NCI-H460 (cell line): ENCODE results near the gene NOX5. TPM values are rescaled to one million over a fixed set of nuclear protein-coding genes. Genes with fewer than 3 reads are reported as not detected.

ENCODE experiments used
- DNase-seq: peaks from one replicate; pipeline ENCODE4 v3.0.0-alpha.2; 2016; ENCODE audit warnings: low read depth; ENCODE audit errors: extremely low read depth
- total RNA-seq: library from RNA; depleted of rRNA; stranded (reverse); fragments of >200 nt; shearing (Covaris generic); gene quantifications from 2 replicates; pipeline ENCODE4 v1.2.3, GENCODE V29; 2014

Gene NOX5
- total RNA-seq, 1 experiment from 2014 or later = 0.64 TPM

DNA sequence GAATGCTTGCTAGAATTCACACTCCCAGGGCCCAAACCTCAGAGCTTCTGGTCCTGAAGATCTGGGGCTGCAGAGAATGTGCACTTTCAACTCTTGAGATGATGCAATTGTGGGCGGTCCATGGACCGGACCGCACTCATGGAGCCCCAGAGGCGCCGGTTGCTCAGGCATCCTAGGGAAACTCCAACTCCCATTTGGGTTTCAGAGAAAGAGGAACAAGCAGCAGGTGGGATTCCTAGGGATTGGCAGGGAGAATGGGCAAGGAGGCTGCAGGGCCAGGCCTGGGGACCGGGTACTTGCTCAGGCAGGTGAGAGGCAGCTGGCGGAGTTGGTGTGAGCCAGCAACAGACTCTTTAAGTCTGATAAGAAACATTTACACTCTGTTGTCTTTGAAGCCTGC is 3.5 kb downstream of the NOX5 start:
- no peak for DNase-seq

DNA sequence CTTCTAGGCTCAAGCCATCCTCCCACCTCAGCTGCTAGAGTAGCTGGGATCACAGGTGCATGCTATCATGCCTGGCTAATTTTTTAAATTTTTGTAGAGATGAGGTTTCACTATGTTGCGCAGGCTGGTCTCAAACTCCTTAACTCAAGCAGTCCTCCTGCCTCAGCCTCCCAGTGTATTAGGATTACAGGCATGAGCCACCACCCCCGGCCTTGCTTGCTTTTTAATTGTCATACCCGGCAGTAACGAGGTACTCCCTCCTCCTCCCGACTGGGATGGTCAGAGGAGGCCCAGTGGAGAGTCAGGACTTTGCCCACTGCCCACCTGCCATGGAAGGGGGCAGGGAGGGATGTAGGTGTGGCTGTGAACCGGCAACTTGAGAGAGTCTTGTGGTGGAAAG is 4.5 kb downstream of the NOX5 start:
- DNase-seq = no peak

- no peak for DNase-seq
Observed at GRCh38 chr15:69021895-69022294, 7.4 kb downstream of the NOX5 start.

- no peak for DNase-seq
Observed at GRCh38 chr15:69025320-69025719, 10.8 kb downstream of the NOX5 start.

GRCh38 chr15:69026355-69026754 is 11.9 kb downstream of the NOX5 start:
- DNase-seq = no peak

DNA sequence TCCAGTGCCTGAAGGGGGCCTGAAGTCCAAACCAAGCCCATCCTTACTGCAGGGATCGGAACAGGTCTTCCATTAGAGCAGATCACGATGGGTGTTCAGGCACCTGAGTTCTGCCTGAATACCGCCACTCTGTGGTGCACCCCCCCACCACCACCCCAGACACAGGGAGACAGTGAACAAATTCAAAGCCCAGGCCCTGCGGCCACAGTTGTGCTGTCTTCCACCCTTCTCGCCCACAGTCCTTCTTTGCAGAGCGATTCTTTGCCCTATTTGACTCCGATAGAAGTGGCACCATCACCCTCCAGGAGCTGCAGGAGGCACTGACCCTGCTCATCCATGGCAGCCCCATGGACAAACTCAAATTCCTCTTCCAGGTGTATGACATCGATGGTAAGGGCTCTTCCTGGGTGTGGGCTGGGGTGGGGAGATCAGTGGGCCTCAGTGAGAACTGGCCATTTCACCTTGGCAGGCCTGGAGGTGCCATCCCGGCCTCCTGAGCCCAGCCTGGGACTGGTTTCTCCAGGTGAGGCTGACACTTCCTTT is 13.6 kb downstream of the NOX5 start:
- no peak for DNase-seq

GRCh38 chr15:69031013-69032001 is 16.8 kb downstream of the NOX5 start:
- DNase-seq = peak; percentile 63

DNA sequence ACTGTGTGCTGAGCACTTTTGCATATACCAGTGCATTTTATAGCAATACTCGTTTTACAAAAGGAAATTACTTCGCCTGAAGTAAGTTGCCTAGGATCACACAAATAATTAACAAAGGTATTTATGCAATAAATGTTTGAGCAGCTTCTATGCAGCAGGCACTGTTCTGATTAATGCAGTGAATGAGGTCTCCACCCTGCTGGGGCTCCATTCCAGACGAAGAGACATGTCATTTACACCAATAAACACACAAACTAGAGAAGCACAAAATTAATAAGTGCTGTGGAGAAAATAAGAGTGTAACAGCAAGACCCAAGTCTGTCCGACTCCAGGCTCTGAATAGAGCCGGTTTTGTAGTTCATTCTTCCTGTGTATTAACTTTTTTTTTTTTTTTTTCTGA is 17.5 kb downstream of the NOX5 start:
- DNase-seq = no peak

DNA sequence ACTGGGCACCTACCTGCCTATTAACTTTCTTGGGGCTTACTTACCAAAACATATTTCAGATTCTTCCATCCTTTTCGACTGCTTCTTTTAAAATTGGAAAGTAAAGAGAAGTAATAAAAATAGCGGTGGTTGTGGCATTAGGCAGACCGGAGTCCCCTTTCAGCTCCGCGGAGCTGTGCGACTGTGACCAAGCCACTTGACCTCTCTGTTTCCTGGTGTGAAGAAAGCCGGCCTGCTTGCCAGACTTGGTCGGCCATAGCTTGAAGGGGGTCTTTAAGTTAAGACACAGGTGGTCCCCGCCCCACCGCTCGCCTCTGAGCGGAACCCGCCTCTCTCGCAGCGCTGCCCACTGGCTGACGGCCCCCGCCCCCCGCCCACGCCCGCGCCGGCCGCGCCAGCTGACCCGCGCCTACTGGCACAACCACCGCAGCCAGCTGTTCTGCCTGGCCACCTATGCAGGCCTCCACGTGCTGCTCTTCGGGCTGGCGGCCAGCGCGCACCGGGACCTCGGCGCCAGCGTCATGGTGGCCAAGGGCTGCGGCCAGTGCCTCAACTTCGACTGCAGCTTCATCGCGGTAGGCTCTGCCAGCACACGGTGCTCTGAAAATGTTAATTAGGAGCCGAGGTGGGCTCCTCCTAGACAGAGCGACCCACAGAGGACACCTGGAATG is 18.3 kb downstream of the NOX5 start:
- DNase-seq = no peak

GRCh38 chr15:69034352-69034751 is 19.9 kb downstream of the NOX5 start:
- DNase-seq = no peak

GRCh38 chr15:69035205-69035917 is 20.9 kb downstream of the NOX5 start:
- DNase-seq = no peak

DNA sequence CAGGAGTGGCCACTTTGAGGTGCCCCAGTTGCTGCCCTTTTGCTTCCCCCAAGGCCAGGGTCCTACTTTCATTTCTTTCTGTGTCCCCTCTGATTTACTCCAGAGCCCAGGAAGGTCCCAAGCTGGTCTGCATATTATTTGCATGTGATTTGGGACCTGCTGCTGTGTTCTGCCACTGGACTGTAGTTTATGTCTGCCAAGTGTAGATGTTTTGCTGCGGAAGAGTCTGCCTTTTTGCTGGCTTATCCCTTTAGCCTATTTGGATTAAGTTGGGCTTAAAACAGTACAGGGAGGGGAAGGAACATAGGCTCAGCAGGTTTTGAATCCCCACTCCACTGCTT is 21.4 kb downstream of the NOX5 start:
- no peak for DNase-seq

- no peak for DNase-seq
Observed at GRCh38 chr15:69036826-69037225, 22.3 kb downstream of the NOX5 start.

DNA sequence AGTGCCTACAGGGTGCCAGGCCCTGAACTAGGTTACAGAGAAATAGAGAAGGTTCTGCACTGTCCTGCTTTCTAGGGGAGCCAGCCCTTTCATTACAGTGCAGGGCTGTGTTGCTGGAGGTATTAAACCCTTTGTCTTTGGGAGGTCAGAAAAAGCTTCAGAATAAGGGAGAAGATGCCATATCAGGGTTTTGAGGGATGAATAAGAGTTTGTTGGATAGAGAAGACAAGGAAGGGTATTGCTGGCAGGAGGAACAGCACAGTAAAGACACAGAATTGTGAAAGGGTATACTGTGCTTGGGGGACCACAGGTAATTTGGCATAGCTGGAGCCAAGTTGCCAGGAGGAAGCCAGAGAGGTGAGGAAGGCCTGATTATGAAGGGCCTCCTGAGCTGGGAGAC is 23.0 kb downstream of the NOX5 start:
- DNase-seq = no peak

GRCh38 chr15:69037977-69038376 is 23.5 kb downstream of the NOX5 start:
- DNase-seq = no peak

DNA sequence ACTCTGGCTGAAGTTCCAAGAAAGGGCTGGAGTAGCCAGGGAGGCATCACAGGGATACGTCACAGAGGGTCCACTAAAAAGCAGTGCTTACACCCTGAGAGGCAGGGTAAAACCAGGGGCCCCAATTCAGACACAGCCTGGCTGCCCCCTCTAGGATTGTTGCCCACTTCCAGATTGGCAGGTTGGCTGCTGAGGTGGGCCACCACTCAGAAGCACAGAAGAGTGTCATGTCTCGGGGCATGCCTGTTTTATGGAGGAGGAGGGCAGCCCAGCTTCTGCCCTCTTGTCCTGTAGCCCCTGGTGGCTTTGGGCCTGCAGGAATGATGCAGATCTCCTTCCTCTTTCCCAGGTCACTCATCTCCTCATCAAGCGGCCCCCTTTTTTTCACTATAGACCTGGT is 24.0 kb downstream of the NOX5 start:
- no peak for DNase-seq

GRCh38 chr15:69039516-69040225 is 25.2 kb downstream of the NOX5 start:
- no peak for DNase-seq

DNA sequence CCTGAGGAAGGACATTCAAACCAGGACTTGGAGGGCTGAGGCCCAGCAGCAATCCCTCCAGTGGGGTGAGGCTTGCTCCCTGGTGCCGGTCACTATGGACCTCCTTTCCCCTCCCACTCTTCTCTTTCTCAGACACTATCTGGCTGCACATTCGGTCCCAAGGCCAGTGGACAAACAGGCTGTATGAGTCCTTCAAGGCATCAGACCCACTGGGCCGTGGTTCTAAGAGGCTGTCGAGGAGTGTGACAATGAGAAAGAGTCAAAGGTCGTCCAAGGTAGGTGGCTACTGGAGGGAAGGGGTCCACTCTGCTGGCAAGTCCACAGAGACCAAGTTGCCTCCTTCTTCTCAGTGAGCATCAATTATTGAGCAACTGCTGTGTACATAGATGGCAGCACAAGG is 28.0 kb downstream of the NOX5 start:
- DNase-seq = no peak

GRCh38 chr15:69045802-69046201 is 31.3 kb downstream of the NOX5 start:
- peak; percentile 82 for DNase-seq

DNA sequence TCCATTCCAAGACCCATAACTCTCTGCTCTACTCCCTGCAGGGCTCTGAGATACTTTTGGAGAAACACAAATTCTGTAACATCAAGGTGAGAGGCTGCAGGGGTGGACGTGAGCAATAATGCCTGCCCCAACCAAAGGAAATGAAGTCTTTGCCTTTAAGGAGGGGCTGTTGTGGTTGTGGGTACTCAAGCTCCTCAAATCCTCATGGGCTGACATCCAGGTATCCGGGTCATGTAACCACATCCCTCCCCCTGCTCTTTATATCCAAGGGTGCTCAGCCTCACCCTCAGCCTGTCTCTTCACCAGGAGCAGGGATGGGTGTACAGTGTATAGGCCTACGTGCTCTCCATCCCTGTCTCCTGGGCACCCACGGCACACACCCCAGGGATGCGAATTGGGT is 32.3 kb downstream of the NOX5 start:
- DNase-seq = no peak

GRCh38 chr15:69049976-69050375 is 35.5 kb downstream of the NOX5 start:
- no peak for DNase-seq
